ENCODE results near the gene SLC6A3. TPM values are rescaled to one million over a fixed set of nuclear protein-coding genes. Genes with fewer than 3 reads are reported as not detected.

Gene SLC6A3
- total RNA-seq, 4 donors from 2014 or later = not detected

DNA sequence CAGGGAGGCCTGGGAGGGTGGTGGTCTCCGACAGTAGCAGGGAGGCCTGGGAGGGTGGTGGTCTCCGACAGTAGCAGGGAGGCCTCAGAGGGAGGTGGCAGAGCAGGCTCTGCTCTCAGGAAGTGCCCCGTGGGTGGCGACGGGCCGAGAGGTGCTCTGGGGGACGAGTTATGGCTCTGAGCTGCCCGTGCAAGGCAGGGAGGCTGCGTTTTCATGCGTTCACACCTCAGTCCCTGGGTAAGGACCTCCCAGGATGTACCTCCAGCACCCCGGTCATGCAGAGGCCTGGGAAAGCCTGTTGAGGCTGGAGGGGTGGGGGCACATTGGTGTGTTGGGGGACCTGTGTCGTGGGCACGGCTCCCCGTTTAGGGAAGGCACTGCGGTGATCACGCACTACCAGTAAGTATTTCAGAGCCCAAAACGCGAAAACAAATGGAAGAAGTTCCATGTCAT, 63.0 kb downstream of the SLC6A3 start:
- no peak overlapping the region for H3K27ac ChIP-seq
- peaks cover 0 to 22% (median 20%) of the 10 kb centered on the region in 4 donors for H3K4me1 ChIP-seq
- H3K4me3 ChIP-seq = no peak overlapping the region
- TF ChIP-seq, protein P1, sequence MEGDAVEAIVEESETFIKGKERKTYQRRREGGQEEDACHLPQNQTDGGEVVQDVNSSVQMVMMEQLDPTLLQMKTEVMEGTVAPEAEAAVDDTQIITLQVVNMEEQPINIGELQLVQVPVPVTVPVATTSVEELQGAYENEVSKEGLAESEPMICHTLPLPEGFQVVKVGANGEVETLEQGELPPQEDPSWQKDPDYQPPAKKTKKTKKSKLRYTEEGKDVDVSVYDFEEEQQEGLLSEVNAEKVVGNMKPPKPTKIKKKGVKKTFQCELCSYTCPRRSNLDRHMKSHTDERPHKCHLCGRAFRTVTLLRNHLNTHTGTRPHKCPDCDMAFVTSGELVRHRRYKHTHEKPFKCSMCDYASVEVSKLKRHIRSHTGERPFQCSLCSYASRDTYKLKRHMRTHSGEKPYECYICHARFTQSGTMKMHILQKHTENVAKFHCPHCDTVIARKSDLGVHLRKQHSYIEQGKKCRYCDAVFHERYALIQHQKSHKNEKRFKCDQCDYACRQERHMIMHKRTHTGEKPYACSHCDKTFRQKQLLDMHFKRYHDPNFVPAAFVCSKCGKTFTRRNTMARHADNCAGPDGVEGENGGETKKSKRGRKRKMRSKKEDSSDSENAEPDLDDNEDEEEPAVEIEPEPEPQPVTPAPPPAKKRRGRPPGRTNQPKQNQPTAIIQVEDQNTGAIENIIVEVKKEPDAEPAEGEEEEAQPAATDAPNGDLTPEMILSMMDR (IDR thresholded peaks at IDR 0.05) = no peak
- TF ChIP-seq POLR2AphosphoS5 (IDR thresholded peaks at IDR 0.05) (no peak), EP300 (IDR thresholded peaks at IDR 0.05; ENCODE audit: low read depth) (no peak), POLR2A (IDR thresholded peaks at IDR 0.05) (no peak)
- peaks cover 12% of the 10 kb centered on the region for H3K27me3 ChIP-seq
- in situ Hi-C loops (cut with MboI; ENCODE audit: low pct_ligation_motif_present in 1 of 4, low pct_unique_long_range_greater_than_20kb in 1 of 4, low sequenced_read_pairs in 3 of 4) = loop anchor here in 1 of 4 donors (25.0 kb wide), 1 partner anchor 255 kb away; no protein-coding TSS in a partner anchor
- no peaks in the 10 kb centered on the region for H3K36me3 ChIP-seq
- no peaks in the 10 kb centered on the region for H3K9me3 ChIP-seq
- intact Hi-C loops (cut with DNase I; ENCODE audit: low total_unique reads) = no loop called here
- DNase-seq = no peak
- WGBS, 2 donors (ENCODE audit: low coverage in 1 of 2) = 97% methylated on average over 15 of the region's 18 CpGs; no CpG with 5 or more reads in 1 of the 2 donors

DNA sequence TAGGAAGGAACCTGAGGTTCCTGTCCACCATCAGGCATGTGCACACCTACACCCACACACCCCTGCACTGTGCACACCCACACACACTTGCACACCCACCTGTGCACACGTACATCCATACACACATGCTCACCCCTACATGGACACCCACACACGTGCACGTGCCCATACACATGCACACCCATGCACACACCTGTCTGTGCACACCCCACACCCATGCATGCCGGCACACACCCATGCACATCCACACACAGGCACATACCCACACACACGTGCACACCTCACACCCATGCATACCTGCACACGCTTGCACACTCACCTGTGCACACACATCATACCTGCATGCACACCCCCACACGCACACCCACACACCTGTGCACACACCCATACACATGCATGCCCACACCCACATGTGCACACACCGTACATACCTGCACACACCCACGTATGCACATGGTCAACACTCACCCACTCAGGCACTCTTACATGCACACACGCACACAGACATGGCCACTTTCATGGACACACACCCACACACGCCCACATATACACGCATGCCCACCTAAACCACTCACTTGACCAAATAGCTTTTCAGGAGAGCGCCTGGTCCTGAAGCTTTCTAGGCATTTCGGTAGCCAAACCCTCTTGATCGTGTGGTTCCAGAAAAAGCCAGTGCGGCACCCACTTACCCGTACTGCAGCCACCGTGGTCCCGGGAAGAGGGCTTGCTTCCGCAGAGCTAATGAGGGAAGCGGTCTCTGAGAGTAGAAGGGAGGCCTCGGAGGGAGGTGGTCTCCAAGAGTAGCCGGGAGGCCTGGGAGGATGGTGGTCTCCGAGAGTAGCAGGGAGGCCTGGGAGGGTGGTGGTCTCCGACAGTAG, 63.6 kb downstream of the SLC6A3 start:
- DNase-seq = no peak
- 88 to 93% methylated on average over 10 to 25 of the region's 25 CpGs for WGBS, 2 donors (ENCODE audit: low coverage in 1 of 2)
- intact Hi-C loops (cut with DNase I; ENCODE audit: low total_unique reads) (no loop called here), in situ Hi-C loops (cut with MboI; ENCODE audit: low pct_ligation_motif_present in 1 of 4, low pct_unique_long_range_greater_than_20kb in 1 of 4, low sequenced_read_pairs in 3 of 4) (loop anchor here in 1 of 4 donors (25.0 kb wide), 1 partner anchor 256 kb away; no protein-coding TSS in a partner anchor)
- H3K4me1 ChIP-seq = peaks cover 0 to 20% (median 17%) of the 10 kb centered on the region in 4 donors
- H3K27ac ChIP-seq = no peak overlapping the region
- TF ChIP-seq POLR2AphosphoS5 (IDR thresholded peaks at IDR 0.05) (no peak), POLR2A (IDR thresholded peaks at IDR 0.05) (no peak), EP300 (IDR thresholded peaks at IDR 0.05; ENCODE audit: low read depth) (no peak)
- TF ChIP-seq, protein P1 (IDR thresholded peaks at IDR 0.05) = no peak
- H3K27me3 ChIP-seq = peaks cover 12% of the 10 kb centered on the region
- H3K9me3 ChIP-seq = no peaks in the 10 kb centered on the region
- no peaks in the 10 kb centered on the region for H3K36me3 ChIP-seq
- H3K4me3 ChIP-seq = no peak overlapping the region

DNA sequence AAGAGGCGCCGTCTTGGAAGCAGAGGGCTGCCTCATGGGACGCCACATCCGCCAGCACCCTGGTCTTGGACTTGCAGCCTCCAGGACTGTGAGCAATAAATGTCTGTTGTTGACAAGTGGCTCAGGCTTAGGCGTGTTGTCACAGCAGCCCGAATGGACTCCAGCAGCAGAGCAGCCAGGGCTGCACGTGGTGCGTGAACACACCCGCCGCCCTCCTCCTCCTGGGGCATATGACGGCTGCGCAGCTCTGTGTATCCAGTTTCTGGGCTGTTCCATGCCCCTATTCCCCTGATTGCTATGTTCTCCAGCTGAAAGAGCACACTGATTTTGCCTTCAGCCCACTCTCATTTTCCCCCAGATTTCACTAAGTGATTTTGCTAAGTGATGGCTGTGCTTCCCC, 64.3 kb downstream of the SLC6A3 start:
- H3K4me1 ChIP-seq = peaks cover 0 to 13% (median 12%) of the 10 kb centered on the region in 4 donors
- TF ChIP-seq EP300 (IDR thresholded peaks at IDR 0.05; ENCODE audit: low read depth) = no peak
- no peak for DNase-seq
- no peak overlapping the region for H3K27ac ChIP-seq
- WGBS, 2 donors (ENCODE audit: low coverage in 1 of 2) = 57% methylated on average over 12 of the region's 12 CpGs; no CpG with 5 or more reads in 1 of the 2 donors
- in situ Hi-C loops (cut with MboI; ENCODE audit: low pct_ligation_motif_present in 1 of 4, low pct_unique_long_range_greater_than_20kb in 1 of 4, low sequenced_read_pairs in 3 of 4) = loop anchor here in 1 of 4 donors (25.0 kb wide), 1 partner anchor 256 kb away; no protein-coding TSS in a partner anchor
- H3K27me3 ChIP-seq = peaks cover 12% of the 10 kb centered on the region
- no peaks in the 10 kb centered on the region for H3K36me3 ChIP-seq
- H3K4me3 ChIP-seq = no peak overlapping the region
- intact Hi-C loops (cut with DNase I; ENCODE audit: low total_unique reads) = no loop called here
- H3K9me3 ChIP-seq = no peaks in the 10 kb centered on the region

DNA sequence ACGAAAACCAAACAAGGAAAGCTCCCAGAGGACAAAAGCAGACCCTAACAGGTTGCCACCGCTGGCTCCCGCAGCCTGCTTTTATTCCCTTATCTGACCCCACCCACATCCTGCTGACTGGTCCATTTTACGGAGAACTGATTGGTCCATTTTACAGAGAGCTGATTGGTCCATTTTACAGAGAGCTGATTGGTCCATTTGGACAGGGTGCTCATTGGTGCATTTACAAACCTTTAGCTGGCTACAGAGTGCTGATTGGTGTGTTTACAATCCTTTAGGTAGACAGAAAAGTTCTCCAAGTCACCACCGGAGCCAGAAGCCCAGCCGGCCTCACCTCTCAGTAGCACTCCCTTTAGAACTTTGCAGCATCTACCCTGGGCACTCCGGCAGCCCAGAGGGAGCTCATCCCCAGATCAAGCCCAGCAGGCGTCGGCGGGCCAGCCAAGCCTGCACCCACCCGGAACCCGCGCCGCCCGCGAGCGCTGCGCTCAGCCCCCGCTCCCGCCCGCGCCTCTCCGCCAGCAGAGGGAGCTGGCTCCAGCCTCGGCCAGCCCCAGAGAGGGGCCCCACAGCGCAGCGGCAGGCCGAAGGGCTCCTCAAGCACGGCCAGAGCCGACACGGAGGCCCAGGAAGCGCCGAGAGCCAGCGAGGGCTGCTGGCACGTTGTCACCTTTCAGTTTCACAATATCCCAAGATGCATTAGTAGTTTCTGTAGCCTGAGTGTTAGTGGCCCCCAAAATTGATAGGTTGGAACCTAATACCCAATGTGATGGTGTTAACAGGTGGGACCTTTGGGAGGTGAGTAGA, 65.0 kb downstream of the SLC6A3 start:
- TF ChIP-seq, protein P1 (IDR thresholded peaks at IDR 0.05) = peak; percentile 52 to 79 (median 66)
- TF ChIP-seq POLR2A (IDR thresholded peaks at IDR 0.05) = no peak
- H3K27ac ChIP-seq = no peak overlapping the region
- WGBS, 2 donors (ENCODE audit: low coverage in 1 of 2) = 42 to 90% methylated on average over 2 to 21 of the region's 34 CpGs
- H3K9me3 ChIP-seq = no peaks in the 10 kb centered on the region
- H3K27me3 ChIP-seq = peaks cover 12% of the 10 kb centered on the region
- DNase-seq = peak; percentile 54
- peaks cover 0 to 9% (median 7%) of the 10 kb centered on the region in 4 donors for H3K4me1 ChIP-seq
- H3K4me3 ChIP-seq = peak overlapping the region in 1 of 4 donors; percentile 6
- intact Hi-C loops (cut with DNase I; ENCODE audit: low total_unique reads) (no loop called here), in situ Hi-C loops (cut with MboI; ENCODE audit: low pct_ligation_motif_present in 1 of 4, low pct_unique_long_range_greater_than_20kb in 1 of 4, low sequenced_read_pairs in 3 of 4) (loop anchor here in 1 of 4 donors (25.0 kb wide), 1 partner anchor 257 kb away; no protein-coding TSS in a partner anchor)
- H3K36me3 ChIP-seq = no peaks in the 10 kb centered on the region
